ENCODE measurements around the gene NFX1.
"Not testable (repeated sequence)": the region's sequence is repeated elsewhere in the genome, so short reads cannot be mapped to it uniquely, and the experiment has no call there.

Gene NFX1

GRCh38 chr9:33311953-33312352 lies 21.6 kb downstream of the NFX1 start:
- DNase-seq: no peak

- peak; percentile 5 for DNase-seq
These were observed 25.1 kb downstream of the NFX1 start for GRCh38 chr9:33315371-33315770.

GRCh38 chr9:33317136-33317535 lies 26.8 kb downstream of the NFX1 start:
- not testable (repeated sequence) for DNase-seq

GRCh38 chr9:33318225-33318624 lies 27.9 kb downstream of the NFX1 start:
- no peak for DNase-seq

- no peak for DNase-seq
These were observed 28.5 kb downstream of the NFX1 start for GRCh38 chr9:33318781-33319180.

- DNase-seq: peak; percentile 3
These were observed 29.9 kb downstream of the NFX1 start for GRCh38 chr9:33320230-33320567.

GRCh38 chr9:33320568-33321261 lies 30.4 kb downstream of the NFX1 start:
- DNase-seq: no peak

GRCh38 chr9:33329117-33329563 lies 38.8 kb downstream of the NFX1 start:
- DNase-seq: no peak

- DNase-seq: no peak
These were observed 39.7 kb downstream of the NFX1 start for GRCh38 chr9:33329979-33330378.

GRCh38 chr9:33331377-33331891 lies 41.1 kb downstream of the NFX1 start:
- DNase-seq: no peak

GRCh38 chr9:33332011-33332410 lies 41.7 kb downstream of the NFX1 start:
- no peak for DNase-seq

GRCh38 chr9:33332956-33333355 lies 42.6 kb downstream of the NFX1 start:
- DNase-seq: not testable (repeated sequence)

GRCh38 chr9:33340186-33340585 lies 49.9 kb downstream of the NFX1 start:
- no peak for DNase-seq

GRCh38 chr9:33341182-33341581 lies 50.9 kb downstream of the NFX1 start:
- no peak for DNase-seq

GRCh38 chr9:33344145-33344544 lies 53.8 kb downstream of the NFX1 start:
- no peak for DNase-seq

GRCh38 chr9:33346564-33346963 lies 56.2 kb downstream of the NFX1 start:
- DNase-seq: no peak

- no peak for DNase-seq
These were observed 58.7 kb downstream of the NFX1 start for GRCh38 chr9:33348998-33349397.

- DNase-seq: no peak
These were observed 59.4 kb downstream of the NFX1 start for GRCh38 chr9:33349743-33350142.

GRCh38 chr9:33350310-33350709 lies 60.0 kb downstream of the NFX1 start:
- no peak for DNase-seq

- DNase-seq: no peak
These were observed 61.2 kb downstream of the NFX1 start for GRCh38 chr9:33351547-33351946.

- no peak for DNase-seq
These were observed 64.4 kb downstream of the NFX1 start for GRCh38 chr9:33354651-33355211.

- no peak for DNase-seq
These were observed 65.6 kb downstream of the NFX1 start for GRCh38 chr9:33355933-33356332.

GRCh38 chr9:33358641-33359040 lies 68.3 kb downstream of the NFX1 start:
- DNase-seq: not testable (repeated sequence)

GRCh38 chr9:33364127-33364526 lies 73.8 kb downstream of the NFX1 start:
- no peak for DNase-seq

GRCh38 chr9:33364814-33365213 lies 74.5 kb downstream of the NFX1 start:
- not testable (repeated sequence) for DNase-seq

All from activated CD8-positive, alpha-beta memory T cell treated with anti-CD3 and anti-CD28 coated beads for 24 hours (primary cell).